Panc1 (cell line): ENCODE results near the gene SUN1.

ENCODE experiments used
- CTCF ChIP-seq: fragments of 450-650 bp; IDR thresholded peaks from 2 replicates; pipeline ENCODE4 v1.5.1; 2017; ENCODE audit warnings: mild to moderate bottlenecking
- REST ChIP-seq, 2 experiments: IDR thresholded peaks; 2 replicates each; pipeline ENCODE4 v1.6.1; 2011 to 2012; ENCODE audit warnings: low read depth in 2 of 2, control low read depth in 1 of 2, low read length in 1 of 2, mild to moderate bottlenecking in 1 of 2, moderate library complexity in 1 of 2; ENCODE audit not compliant: insufficient read depth in 1 of 2
- SIN3A ChIP-seq: IDR thresholded peaks from 2 replicates; pipeline ENCODE4 v1.6.1; 2012; ENCODE audit warnings: low read depth, mild to moderate bottlenecking, low read length, moderate library complexity, borderline replicate concordance; ENCODE audit not compliant: insufficient read depth

- TF ChIP-seq CTCF (no peak), SIN3A (no peak), REST (IDR thresholded peaks at IDR 0.05; ENCODE audit: insufficient read depth in 1 of 2, low read depth in 2 of 2, low read length in 1 of 2) (no peak)
Observed at GRCh38 chr7:821688-822087, 10.6 kb upstream of the SUN1 start.
